Activated naive CD8-positive, alpha-beta T cell (primary cell): ENCODE results near the gene MAFG.
"Not testable (repeated sequence)": the region's sequence is repeated elsewhere in the genome, so short reads cannot be mapped to it uniquely, and the experiment has no call there.

Experiments used
- H3K27ac Mint-ChIP-seq: one replicate; pipeline ENCODE4 v1.8.0; 2021; ENCODE audit warnings: mixed read lengths
- H3K27me3 Mint-ChIP-seq: one replicate; pipeline ENCODE4 v1.8.0; 2021; ENCODE audit warnings: mixed read lengths
- H3K36me3 Mint-ChIP-seq: one replicate; pipeline ENCODE4 v1.8.0; 2021; ENCODE audit warnings: mixed read lengths
- H3K4me1 Mint-ChIP-seq: one replicate; pipeline ENCODE4 v1.8.0; 2021; ENCODE audit warnings: low read depth, mixed read lengths
- H3K4me3 Mint-ChIP-seq: one replicate; pipeline ENCODE4 v1.8.0; 2021; ENCODE audit warnings: mild to moderate bottlenecking, mixed read lengths
- H3K9me3 Mint-ChIP-seq: one replicate; pipeline ENCODE4 v1.8.0; 2021; ENCODE audit warnings: low read depth, mixed read lengths

MAFG gene

DNA sequence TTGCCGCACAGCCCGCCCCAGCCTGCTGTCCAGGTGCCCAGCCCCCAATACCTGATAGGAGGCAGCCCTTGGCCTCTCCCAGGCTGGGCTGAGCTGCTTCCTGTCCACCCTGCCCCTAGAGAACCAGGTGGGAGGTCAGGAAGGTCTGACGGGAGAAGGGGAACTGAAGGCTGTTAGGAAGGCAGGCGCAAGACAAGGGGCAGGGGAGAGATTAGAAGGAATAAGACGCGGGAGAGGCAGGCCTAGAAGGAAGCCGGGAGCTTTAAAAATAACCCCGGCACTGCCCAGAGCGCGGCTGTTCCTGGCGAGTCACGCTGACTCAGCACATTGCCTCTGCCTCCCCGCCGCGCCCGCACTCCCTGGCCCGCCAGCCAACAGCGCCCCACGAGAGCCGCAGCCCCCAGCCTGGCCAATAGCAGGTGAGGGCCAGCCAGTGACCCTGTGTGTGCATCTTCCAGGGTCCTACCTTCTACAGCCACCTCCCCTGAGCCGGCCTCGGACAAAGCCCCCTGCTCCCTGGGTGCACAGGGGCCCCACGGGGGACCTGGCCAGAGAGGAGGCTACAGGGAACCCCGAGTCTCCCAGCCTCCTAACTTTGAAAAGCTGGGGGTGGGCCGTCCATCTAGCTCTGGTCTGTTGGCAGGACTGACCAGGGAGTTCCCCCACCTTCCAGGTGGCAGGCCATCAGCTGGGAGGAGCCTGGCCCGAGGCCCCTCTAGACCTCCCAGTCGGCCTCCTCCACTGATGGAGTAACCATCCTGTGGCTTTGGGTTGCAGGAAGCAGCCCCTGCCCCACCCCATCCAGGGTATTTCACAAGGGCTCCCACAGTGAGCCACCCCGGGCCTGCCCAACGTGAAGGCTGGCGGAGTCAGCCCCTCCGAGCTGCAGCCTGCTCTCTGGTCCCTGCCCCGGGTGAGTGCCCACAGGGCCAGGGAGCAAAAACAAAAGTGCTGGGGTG is 4.0 kb downstream of the MAFG start:
- H3K27me3 Mint-ChIP-seq, result no peaks in the 10 kb centered on the region
- no peaks in the 10 kb centered on the region for H3K9me3 Mint-ChIP-seq
- no peak overlapping the region for H3K27ac Mint-ChIP-seq
- H3K4me1 Mint-ChIP-seq, result peaks cover 24% of the 10 kb centered on the region
- no peaks in the 10 kb centered on the region for H3K36me3 Mint-ChIP-seq
- H3K4me3 Mint-ChIP-seq, result no peak overlapping the region

DNA sequence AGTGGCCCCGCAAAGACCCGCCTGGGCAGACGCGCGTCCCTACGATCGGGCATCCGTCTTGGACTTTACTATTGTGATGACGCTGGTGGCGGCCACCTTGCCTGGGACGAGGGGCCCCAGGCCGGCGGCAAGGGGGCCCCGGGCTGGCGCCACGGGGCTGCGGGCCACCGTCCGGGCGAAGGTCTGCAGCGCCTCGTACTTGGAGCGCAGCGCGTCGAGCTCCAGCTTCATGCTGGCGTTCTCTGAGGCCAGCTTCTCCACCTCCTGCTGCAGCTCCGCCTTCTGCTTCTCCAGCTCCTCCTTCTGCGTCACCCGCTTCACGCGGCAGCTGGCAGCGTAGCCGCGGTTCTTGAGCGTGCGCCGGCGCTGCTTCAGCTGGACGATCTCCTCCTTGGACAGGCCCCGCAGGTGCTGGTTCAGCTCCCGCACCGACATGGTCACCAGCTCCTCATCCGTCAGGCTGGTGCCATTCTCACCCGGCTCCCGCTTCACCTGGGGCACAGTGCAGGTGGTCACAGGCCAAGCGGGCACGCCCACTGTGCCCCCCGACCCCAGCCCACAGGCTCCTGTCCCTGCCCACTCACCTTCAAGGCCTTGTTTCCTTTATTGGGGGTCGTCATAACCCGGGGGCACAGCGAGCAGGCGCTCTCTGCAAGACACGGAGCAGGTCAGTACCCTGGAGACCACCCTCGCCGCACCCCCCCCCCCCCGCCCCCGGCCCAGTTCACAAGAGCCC is 4.8 kb downstream of the MAFG start:
- H3K27ac Mint-ChIP-seq, result no peak overlapping the region
- H3K9me3 Mint-ChIP-seq, result no peaks in the 10 kb centered on the region
- H3K27me3 Mint-ChIP-seq, result no peaks in the 10 kb centered on the region
- no peaks in the 10 kb centered on the region for H3K36me3 Mint-ChIP-seq
- no peak overlapping the region for H3K4me3 Mint-ChIP-seq
- H3K4me1 Mint-ChIP-seq, result peaks cover 30% of the 10 kb centered on the region

DNA sequence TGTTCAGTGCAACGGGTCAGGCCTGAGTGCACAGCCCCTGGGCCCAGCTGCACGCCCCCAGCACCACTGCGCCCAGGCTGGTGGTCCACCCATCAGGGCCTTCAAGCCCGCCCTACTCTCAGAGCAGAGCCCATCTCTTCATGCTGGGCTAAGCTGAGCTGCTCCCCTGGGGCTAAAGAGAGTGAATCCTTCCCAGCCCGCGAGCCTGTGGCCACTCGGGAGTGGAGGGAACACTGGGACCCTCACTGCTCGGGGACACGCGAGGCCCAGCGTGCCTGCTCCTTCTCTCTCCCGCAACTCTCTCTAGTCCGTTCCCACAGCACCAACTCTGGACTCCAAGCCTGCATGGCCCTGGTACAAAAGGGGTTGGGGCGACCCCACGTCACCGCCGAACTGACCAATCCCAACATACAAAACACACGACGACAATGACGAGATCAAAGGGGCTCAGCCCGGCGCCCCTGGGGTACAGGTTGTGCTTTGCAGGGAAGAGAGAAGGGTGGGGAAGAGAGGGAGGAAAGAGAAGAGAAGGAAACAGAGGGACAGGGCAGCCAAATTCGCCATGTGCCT is 5.5 kb downstream of the MAFG start:
- Mint-ChIP-seq H3K4me1 (peaks cover 33% of the 10 kb centered on the region), H3K27ac (no peak overlapping the region), H3K4me3 (no peak overlapping the region)

DNA sequence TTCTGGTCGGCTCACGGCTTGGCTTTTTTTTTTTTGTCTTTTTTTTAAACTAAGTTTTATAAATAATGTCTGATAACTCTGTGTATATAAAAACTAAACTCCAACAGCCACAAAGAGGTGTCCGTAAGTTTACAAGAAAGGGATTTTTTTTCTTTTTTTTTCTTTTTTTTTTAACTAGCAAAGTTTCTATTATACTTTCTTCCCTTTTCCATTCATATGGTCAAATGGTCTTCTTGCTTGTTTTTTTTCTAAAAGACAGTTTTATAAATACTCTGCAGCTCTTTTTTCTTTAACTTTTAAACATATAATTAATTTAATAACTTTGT is 6.0 kb downstream of the MAFG start:
- Mint-ChIP-seq H3K27me3 (no peaks in the 10 kb centered on the region), H3K36me3 (peaks cover 2% of the 10 kb centered on the region), H3K4me3 (no peak overlapping the region), H3K4me1 (peaks cover 38% of the 10 kb centered on the region), H3K27ac (no peak overlapping the region), H3K9me3 (no peaks in the 10 kb centered on the region)

More for the DNA sequence above, 5.5 kb downstream of the MAFG start:
- Mint-ChIP-seq H3K27me3 (no peaks in the 10 kb centered on the region), H3K36me3 (no peaks in the 10 kb centered on the region), H3K9me3 (no peaks in the 10 kb centered on the region)

DNA sequence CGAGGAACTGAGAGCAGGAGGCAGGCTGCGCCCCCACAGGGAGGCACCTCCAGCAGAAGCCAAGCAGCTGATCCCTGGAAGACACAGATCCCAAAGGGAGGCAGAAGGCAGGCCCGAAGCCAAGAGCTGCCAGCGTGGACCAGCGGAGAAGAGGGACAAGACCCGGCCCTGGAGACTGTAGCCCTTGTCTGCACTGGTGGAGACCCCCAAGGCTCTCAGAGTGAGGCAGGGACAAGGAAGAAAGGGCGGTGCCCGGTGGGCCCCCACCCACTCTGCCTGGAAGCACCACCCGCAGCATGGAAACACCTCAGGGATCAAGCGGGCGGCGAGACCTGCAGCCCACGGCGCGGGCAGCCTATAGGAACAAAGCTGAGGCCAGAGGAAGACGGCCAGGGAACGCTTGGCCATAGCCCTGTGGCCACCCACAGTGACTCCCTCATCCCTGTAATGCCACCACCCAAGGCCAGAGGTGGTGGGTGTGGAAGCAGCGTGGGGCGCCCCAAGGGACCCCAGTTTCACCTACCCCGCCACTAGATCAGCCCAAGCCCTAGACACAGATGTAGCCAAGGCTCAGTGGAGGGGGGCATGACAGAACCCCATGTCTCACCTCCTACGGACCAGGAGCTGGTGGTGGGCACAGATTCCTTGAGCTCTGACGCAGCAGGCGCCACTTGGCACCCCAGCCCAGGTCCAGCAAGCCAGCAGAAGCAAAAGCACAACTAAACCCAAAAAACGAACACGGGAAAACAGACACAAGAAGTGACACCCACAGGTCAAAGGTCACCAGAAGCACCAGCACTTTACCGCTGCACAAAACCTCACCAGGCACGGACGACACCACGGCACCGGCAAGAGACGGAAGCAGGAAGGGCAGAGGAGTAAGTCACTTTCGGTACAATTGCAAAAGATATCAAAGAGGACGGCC is 6.7 kb downstream of the MAFG start:
- Mint-ChIP-seq H3K4me3 (no peak overlapping the region), H3K9me3 (no peaks in the 10 kb centered on the region), H3K27me3 (no peaks in the 10 kb centered on the region), H3K4me1 (peaks cover 36% of the 10 kb centered on the region), H3K36me3 (peaks cover 2% of the 10 kb centered on the region), H3K27ac (no peak overlapping the region)

DNA sequence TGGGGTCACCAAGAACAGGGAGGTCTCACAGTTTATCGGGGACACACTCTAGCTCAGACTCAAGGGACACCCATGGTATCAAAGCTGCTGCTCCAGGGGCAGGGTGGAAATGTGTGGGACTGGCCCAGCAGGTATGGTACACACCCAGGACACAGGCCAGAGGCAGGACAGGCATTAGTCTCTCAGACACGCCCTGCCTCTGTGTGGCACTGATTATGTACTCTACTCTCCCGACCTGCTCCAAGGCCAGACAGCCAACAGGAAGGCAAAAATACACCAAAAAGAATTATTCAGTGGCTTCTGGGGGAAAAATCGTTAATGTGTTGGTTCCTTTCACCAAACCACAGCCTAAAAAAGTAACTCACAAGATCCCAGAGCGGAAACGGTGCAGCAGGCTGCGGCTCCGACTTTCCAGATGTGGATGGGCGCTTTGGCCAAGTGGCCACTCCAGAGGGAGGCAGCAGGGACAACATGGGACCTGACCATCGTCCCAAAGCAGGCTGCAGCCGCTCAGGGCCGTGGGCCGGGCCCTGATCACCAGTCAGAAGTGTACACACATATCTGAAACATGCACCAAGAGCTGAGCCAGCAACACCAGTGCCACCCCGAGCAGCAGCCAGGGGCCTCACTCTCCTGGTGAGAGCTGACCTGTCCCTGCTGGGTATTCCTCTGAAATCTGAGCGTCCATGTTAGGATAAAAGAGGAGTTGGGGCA is 8.5 kb downstream of the MAFG start:
- Mint-ChIP-seq H3K9me3 (no peaks in the 10 kb centered on the region), H3K27me3 (no peaks in the 10 kb centered on the region), H3K36me3 (peaks cover 2% of the 10 kb centered on the region), H3K27ac (no peak overlapping the region), H3K4me3 (peak overlapping the region; percentile 87), H3K4me1 (peaks cover 27% of the 10 kb centered on the region)

DNA sequence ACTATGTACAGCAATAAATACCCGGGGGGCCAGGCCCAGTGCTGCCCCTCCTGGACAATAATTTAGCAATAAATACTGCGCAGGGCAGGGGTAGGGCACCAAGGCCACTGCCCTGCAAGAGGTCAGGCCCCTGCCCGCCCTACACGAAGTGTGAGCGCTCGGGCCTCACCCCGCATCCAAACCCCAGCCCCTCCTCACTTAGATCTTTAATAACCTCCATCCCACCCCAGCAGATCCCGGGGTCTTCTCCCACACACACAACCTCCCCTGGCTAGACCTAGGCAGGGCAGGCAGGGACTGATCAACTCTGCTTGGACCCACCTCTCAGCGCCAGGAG is 9.2 kb downstream of the MAFG start:
- H3K27ac Mint-ChIP-seq, H3K36me3 Mint-ChIP-seq, H3K9me3 Mint-ChIP-seq, H3K27me3 Mint-ChIP-seq: not testable (repeated sequence)
- Mint-ChIP-seq H3K4me1 (peaks cover 27% of the 10 kb centered on the region), H3K4me3 (peak overlapping the region; percentile 87)

DNA sequence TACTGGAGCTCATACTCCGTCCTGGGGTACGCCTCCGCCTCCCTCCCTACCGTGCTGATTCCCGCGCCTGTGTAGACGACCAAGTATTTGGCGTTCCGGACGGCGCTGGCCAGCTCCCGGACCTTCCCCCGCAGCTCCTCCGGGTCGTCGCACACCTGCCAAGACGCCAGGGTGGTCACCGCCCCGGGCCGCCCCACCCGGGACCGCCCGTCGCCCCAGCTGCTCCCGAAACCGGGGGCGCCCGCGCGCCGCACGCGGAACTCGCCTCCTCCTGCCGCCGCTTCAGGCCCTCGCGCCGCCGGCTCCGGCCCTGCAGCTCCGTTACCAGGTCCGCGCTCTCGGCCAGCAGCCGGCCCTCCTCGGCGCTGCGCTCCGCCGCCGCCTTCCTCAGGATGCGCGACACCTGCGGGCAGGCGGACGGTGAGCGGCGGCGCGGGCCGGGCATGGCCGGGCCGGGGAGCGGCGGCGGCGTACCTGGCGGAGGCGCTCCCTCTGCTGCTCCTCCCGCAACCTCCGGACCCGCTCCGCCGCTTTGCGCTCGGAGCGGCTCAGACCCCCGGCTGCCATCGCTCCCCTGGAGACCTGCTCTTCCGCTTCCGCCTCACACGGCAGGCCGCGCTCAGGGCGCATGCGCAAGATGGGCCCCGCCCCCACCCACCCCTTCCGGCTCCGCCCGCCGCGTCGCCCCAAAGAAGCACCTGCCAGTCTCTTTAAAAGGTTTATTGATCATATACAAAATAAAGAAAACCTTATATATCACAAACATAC is 9.8 kb downstream of the MAFG start, which contains the start of gene SIRT7:
TSS of gene SIRT7 (minus strand) at position 612 of the 768 bp plus-strand sequence. CDS start at position 567, 45 bp downstream.
- Mint-ChIP-seq H3K27me3 (no peaks in the 10 kb centered on the region), H3K36me3 (peaks cover 6% of the 10 kb centered on the region), H3K4me1 (peaks cover 27% of the 10 kb centered on the region), H3K9me3 (no peaks in the 10 kb centered on the region), H3K27ac (no peak within 1 kb of the TSS), H3K4me3 (peak within 1 kb of the TSS; percentile 89)

DNA sequence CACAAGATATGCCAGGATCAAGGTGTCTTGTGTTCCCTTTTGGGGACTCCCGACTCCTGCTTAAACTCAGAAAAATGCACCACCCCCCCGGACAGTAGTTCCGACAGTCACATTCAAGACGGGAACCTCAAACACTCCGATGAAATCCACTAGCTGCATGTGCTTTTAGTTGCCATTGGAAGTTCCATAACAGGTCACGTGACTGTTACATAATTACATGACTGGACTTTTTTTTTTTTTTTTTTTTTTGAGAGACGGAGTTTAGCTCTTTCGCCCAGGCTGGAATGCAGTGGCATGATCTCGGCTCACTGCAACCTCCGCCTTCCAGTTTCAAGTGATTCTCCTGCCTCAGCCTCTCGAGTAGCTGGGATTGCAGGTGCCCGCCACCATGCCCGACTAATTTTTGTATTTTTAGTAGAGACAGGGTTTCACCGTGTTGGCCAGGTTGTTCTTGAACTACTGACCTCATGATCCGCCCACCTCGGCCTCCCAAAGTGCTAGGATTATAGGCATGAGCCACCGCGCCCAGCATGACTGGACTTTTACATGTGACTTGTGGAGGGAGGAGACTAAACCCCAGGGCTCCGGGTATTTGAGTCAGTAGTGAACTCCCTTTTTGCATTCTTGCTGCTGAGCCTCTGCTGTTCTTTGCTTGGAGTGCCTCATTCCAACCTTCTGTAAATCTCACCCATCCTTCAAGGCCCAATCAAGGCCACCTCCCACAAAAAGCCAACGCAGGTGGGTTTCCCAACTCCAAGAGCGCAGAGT is 11.1 kb downstream of the MAFG start:
- no peak overlapping the region for H3K27ac Mint-ChIP-seq
- peak overlapping the region; percentile 89 for H3K4me3 Mint-ChIP-seq
- peaks cover 27% of the 10 kb centered on the region for H3K4me1 Mint-ChIP-seq

DNA sequence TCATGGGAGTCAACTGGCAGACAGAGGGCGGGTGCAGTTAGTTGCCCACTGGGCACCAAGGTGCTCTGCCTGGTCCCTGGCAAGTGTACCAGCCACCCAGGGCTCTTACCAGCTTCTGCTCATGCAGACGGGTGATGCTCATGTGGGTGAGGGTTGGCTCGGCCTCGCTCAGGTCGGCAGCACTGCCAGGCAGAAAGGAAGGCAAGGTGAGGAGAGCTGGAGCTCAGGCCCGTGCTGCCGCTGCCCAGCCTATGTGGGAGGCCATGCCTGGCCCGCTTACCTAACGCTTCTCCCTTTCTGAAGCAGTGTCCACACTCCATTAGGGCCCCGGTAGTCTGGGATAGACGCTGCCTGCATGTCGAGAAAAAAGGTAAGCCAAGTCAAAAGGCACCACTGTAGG is 12.2 kb downstream of the MAFG start:
- Mint-ChIP-seq H3K4me1 (peaks cover 29% of the 10 kb centered on the region), H3K27ac (no peak overlapping the region)

More for the DNA sequence above, 11.1 kb downstream of the MAFG start:
- H3K9me3 Mint-ChIP-seq, result no peaks in the 10 kb centered on the region
- peaks cover 6% of the 10 kb centered on the region for H3K36me3 Mint-ChIP-seq
- no peaks in the 10 kb centered on the region for H3K27me3 Mint-ChIP-seq

DNA sequence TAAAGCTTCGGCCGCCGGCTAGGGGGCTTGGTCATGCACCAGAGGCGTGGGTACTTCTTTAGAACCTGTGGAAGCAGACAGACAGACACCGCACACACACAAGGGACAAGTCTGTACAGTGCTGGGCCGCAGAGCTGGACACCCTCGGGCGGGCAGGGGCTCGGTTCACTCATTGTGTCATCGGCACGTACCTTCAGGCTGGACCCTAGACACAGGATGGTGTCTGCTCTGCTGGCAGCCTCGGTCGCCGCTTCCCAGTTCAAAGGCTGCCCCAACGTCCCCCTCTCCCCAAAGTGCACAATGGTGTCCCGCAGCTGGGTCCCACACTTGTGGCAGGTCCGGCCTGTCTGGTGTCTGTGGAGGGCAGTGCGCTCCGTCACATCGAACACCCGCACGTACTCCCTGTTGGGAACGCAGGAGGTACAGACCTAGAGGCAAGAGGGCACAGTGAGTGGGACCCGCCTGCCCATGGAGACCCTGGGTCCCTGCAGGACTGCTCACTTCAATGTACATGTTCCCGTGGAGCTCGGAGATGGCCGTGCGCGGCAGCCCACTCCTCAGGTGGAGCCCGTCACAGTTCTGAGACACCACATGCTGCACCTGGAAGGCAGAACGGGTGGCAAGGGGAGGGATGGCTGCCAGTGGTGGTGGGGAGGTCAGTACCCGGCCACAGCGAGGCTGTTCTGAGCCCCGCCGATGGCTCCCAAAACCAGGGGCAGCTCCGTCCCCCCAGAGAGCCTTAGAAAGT is 13.3 kb downstream of the MAFG start:
- Mint-ChIP-seq H3K36me3 (peaks cover 6% of the 10 kb centered on the region), H3K4me1 (peaks cover 33% of the 10 kb centered on the region), H3K27me3 (no peaks in the 10 kb centered on the region), H3K27ac (no peak overlapping the region), H3K4me3 (no peak overlapping the region), H3K9me3 (no peaks in the 10 kb centered on the region)

More for the DNA sequence above, 12.2 kb downstream of the MAFG start:
- H3K36me3 Mint-ChIP-seq, result peaks cover 6% of the 10 kb centered on the region
- no peak overlapping the region for H3K4me3 Mint-ChIP-seq
- no peaks in the 10 kb centered on the region for H3K9me3 Mint-ChIP-seq
- H3K27me3 Mint-ChIP-seq, result no peaks in the 10 kb centered on the region

DNA sequence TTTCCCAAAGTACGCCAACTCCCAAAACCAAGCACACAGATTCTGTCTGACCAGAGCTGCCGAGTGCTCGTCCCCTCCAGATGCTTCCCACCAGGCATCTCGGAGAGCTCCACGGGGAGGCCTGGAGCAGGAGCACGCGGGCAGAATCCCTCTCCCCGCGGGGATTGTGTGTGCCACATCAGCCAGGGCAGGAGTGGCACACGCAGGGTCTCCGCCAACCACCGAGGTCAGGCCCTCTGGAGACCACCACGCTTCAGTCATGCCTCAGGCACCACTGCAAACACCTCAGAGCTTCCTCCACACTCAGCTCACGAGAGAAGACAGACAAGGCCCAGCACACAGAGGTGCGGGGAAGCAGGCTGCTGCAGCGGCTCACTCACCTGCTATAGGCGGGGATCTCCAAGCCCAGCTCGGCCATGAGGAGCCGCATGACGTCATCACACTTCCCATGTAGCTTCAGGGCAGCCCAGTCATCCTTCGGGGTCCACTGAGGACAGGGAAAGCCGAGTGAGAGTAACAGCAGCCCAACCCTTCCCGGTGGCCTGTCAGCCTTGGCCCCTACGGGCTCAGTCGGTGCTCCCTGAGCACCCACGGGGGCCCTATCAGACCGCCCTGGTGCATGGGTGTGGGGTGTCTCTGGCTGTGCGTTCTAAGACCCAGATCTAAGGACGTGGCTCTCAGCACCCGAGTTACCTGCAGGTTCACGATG is 14.0 kb downstream of the MAFG start:
- no peaks in the 10 kb centered on the region for H3K27me3 Mint-ChIP-seq
- peaks cover 28% of the 10 kb centered on the region for H3K4me1 Mint-ChIP-seq
- H3K27ac Mint-ChIP-seq, result no peak overlapping the region
- no peaks in the 10 kb centered on the region for H3K9me3 Mint-ChIP-seq
- peaks cover 6% of the 10 kb centered on the region for H3K36me3 Mint-ChIP-seq
- H3K4me3 Mint-ChIP-seq, result peak overlapping the region; percentile 17
